Stimulated activated CD4-positive, alpha-beta T cell treated with anti-CD3 and anti-CD28 coated beads, Interleukin-2, amount 100 ng/mL, for 48 hours (primary cell): ENCODE data around the gene C1QTNF7.

ENCODE experiments used
- DNase-seq, 2 donors: peaks; one replicate each; pipeline ENCODE4 v3.0.0-alpha.2; 2020

The C1QTNF7 gene

DNA sequence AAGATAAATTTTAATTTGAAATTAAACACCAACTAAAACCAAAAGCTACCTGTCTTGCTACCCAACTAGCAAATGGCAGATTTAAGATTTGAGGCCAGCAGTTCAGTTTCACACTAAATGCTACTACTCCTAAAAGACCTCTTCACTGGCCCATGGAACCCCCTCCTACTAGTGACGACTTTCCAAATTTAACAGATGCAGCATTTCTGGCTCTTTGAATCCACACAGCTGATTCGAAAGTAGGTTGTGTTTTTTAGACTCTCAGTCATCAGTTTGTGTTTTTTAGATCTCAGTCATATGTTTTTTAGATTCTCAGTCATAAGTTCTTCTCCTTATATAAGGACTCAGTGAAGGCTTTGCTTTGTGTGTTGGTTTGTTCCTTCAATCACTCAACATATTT lies 30.8 kb downstream of the C1QTNF7 start:
- DNase-seq: no peak

DNA sequence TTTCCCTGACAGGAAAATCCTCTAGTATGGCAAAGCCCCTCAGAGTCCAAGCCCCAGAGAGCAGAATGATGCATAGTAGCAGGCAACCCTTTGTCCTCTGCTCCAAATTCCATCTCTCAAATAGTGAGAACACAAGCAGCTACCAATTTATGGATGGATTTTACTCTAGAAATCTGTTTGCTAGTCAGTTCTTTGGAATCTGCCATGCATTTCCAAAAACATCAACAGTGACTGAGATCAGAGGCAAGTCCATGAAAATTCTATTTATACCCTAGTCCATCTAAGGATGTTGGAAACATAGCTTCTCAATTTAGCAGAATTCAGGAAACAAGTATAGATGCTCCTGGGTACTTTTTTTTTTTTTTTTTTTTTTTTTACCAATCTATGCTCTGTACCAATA lies 31.9 kb downstream of the C1QTNF7 start:
- no peak for DNase-seq

DNA sequence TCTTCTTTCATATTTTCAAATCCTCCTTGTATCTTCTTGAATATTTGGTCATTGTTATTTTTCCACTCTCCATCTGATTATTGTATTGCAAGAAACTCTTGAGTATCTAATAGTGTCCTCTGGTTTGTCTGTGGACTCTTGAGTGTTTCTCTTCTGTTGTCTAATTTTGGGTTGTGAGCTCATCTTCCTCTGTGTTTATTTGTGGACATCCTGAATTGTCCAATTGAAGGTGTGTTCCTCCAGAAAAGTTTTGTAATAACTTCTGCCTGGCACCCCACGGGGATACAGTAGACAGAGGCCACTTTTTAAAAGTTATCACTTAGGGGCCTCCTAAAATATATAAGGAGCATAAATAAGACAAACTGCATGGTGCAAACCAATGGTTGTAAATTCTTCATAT lies 38.8 kb downstream of the C1QTNF7 start:
- DNase-seq: no peak

DNA sequence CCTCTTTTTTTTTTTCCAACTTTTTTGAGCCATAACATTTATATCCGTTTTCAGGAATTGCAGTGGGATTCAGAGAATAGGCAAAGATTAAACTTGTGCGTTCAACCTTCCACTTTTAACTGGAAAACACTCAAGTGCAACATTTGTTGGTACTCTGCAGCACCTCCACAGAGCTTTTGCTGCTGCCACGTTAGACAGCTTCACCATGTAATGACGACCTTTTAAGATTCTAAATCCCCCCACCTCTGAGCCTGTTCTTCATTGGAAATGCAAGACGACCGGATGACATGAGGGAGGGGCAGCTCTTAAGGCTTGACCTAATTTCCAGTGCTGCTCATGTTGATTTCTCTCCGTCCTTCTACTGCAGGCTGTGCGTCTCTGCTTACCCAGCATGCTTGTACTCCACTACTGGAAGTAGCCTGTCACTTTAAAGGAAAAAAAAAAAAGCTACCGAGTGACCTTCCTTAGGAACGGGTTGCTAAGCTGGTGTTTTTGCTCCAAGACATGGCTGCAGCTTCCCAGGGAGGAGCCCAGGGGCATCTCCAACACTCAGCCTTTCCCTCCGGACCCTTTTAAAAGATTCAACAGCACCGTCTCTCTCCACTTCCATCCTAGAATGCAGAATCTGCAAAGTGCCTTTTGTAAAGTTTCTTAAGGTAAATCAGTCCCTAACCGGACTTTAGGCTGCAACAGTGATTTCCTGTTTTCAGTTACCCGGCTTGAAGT lies 41.7 kb downstream of the C1QTNF7 start, which contains the start of gene CC2D2A:
Gene CC2D2A (plus strand): TSS at position 481 of the 726 bp plus-strand sequence. CDS start 6,051 bp downstream, outside the sequence.
- DNase-seq: no peak

DNA sequence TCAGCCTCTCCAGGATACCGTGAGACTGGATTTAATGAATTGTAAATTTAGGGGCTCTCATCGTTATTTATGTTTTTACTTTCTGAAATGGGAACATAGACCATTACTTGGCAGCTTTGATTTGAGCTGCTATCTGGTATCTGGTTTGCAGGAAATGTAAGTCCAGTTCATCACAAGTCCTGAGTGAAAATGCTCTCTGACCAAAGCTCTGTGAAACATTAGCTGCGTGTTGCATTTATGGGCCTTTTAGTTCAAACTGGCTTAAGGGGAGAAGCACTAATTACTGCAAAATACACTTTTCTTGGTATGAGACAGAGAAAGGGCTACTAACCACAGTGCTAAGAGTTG lies 42.3 kb downstream of the C1QTNF7 start:
- DNase-seq: no peak

DNA sequence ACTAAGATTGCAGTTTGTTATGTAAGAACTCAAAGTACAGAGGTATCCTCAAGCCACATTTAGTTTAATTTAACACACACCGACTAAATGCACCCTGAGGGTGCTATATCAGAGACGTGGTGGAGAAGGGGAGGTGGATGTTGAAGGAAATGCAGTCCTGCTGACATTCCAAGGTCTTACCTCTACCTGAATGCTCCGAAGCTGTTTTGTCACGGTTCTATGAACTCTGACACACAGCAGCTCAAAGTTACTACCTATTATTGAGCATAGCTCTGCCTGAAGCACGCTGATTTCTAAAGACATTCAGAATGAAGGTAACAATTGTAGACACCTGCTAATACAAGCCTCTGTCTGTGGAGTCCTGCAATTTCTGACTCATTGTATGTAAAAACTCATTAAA lies 48.6 kb downstream of the C1QTNF7 start:
- DNase-seq: no peak

DNA sequence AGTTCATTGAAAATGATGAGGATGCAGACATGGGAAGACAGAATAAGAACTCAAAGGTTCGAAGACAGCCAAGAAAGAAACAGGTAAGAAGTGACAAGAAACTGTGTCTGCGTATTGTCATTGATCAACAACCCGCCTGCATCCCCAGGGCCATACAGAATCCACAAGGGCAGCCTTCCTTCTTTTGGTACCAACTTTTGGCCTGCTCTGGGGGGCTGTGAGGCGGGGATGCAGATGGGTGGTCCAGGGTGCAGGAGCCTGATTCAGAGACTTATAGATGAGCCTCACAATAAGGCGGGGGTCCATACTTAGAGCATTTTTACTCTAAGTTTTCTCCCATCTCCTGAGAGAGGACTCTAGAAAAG lies 50.9 kb downstream of the C1QTNF7 start:
- DNase-seq: no peak

DNA sequence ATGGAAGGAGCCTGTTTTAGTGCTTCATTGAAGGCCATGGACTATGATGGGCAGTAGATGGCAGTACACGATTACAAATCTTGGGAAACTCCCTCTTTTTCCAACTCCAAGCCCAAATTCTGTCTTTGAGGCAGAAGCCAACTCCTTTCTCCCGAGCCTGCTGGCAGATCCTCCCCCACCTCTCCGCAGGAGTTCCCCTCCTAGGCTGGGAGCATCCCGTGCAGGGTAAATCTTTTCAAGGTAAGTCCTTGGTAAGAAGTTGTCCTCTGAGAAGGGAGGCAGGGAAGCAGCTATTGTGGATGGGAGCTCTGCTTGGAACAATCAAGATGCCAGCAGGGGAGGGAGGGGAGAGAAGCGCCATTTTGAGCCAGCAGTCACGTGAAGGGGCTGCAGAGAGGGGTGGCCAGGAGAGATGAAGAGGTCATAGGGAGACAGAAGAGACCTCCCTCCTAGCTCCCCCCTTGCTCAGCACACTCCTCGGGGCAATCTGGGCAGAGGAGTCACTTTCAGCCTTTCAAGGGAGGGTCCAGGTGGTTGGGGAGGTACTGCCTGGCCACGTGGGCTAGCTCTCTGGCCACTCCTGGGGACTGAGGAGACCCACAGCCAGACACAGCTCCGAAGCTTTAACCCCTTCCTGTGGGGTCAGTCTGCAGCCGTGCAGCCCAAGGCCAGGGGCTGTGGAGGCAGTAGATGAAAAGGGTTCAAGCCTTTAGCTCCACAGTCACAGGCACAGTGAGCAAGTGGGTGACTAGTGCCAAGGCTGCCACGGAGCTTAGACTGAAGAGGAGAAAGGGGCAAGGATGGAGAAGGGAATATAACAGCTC lies 51.5 kb downstream of the C1QTNF7 start:
- DNase-seq: no peak

DNA sequence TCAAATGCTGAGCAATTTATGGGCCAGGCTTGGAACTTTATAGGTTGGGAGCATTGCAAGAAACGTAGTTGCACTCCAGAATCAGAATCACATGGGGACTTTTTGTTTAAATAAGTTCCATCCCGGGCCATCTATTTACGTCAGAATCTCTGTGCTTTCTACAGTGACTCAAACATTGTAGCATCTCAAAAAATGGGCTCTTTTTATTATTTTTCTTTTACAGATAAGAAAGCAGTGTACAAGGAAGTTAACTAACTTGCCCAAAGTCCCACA lies 52.0 kb downstream of the C1QTNF7 start:
- DNase-seq: no peak

DNA sequence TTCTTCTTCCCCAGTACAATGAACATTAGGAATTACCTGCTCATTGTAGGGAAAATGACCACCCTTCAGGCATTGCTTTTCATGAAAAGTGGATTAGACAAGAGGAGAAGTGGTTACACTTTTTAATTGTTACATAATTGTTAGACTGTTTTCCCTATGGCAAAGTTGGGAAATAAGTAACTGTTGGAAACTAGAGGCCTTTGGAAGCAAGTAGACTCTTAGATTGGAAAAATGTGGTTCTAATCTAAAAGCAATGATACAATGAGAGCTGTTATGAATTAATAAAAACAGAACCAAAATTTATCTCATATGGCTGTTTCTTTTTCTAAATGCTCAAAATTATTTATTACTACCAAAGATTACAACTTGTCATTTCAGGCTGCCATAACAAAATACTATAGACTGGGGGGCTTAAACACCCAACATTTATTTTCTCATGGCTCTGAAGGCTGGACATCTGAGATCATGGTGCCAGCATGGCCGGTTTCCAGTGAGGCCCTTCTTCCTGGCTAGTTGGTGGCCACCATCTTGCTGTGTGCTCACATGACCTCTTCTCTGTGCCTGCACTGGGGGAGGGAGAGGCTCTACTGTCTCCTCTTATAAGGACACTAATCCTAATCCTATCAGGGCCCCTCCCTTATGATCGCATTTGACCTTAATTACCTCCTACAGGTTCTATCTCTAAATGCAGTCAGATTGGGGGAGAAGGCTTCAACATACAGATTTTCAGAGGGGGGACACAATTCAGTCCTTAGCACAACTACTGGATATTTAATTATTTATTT lies 54.3 kb downstream of the C1QTNF7 start:
- no peak for DNase-seq

DNA sequence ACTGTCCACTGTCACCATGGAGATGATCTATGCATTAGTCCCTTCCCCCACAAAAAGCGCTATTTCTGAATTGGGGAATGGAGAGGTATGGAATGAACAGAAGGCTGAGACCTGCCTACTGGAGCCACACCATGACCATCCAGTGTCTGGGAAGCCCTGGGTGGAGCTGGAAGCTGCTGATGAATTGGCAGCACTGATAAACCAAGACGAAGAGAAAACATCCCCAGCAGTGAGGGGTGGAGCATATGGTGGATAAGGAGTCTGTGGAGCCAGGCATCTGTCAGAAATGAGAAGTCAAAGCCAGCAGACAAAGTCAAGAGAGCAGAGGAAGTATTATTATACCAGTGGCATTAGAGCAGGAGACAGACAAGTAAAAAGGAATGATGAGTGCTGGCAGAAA lies 55.0 kb downstream of the C1QTNF7 start:
- no peak for DNase-seq

DNA sequence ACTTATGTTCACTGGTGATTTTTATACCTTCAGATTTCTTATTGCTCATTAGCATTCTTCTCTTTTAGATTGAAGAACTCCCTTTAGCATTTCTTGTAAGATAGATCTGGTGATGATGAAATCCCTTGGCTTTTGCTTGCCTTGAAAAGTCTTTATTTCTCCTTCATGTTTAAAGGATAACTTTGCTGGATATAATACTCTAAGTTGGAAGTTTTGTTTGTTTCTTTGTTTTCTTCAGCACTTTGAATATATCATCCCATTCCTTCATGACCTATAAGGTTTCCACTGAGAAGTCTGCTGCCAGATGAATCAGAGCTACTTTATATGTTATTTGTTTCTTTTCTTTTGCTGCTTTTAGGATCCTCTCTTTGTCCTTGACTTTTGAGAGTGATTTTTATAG lies 60.3 kb downstream of the C1QTNF7 start:
- no peak for DNase-seq

DNA sequence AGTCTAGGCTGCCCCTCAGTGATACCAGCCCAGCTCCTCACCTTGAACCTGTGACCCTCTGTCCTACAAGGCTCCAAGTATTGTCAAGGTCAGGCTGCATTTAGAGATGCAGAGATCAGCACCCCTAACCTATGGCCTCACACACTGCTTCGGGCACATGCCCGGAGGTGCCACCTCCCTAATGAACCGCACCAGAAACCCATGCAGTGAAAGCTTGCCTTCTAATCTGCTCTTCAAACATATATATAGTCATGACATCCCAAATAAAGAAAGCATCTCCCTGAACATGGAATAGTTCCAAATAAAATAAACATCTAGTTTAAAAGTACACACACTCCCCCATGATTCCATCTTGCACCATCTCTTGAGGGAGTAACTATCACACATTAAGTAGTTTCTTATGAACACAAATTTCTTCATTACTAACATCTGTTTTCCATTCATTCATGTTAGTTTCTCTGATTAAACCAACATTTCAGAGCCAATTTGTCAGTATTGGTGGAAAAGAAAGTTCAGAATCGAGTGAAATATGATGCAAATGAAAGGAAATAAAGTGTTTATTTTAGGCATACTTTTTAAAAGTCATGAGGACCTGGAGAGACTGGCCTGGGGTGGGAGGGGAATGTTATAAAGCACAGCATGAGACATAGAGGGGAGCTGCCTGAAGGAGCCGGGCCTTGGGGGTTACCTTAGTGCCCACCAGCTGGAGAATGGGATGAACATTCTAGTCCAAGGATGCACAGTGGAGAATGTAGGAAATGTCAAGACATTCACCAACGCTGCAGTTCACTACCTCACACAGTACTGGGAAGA lies 61.0 kb downstream of the C1QTNF7 start:
- no peak for DNase-seq

DNA sequence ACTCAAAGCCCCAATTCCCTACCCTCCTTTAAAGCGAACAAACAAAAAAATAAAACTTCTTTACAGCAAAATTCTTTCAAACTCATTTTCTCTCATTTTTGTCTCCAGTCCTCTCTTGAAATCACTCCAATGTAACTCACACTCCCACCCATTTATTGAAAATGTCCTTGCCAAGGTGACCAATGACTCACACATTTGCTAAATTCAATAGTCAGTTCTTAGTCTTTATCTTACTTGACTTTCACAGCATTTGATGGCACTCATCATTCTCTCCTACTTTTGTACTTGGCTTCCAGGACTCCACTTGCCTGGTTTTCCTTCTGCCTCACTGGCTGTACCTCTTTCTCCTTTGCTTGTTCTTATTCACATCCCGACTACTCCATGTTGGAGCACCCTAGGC lies 61.7 kb downstream of the C1QTNF7 start:
- DNase-seq: no peak

DNA sequence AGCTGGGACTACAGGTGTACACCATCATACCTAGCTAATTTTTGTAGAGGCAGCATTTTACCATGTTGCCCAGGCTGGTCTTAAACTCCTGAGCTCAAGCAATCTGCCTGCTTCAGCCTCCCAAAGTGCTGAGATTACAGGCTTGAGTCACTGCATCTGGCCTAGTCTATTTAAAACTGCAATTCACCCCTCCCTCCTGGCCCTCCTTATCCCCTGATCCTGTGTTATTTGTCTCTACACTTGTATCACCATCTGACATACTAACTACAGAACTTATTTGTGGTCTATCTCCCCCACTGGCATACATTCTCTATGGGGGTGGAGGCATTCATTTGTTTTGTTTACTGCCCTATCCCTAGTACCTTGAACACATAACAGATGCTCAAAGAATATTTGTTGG lies 65.6 kb downstream of the C1QTNF7 start:
- no peak for DNase-seq

DNA sequence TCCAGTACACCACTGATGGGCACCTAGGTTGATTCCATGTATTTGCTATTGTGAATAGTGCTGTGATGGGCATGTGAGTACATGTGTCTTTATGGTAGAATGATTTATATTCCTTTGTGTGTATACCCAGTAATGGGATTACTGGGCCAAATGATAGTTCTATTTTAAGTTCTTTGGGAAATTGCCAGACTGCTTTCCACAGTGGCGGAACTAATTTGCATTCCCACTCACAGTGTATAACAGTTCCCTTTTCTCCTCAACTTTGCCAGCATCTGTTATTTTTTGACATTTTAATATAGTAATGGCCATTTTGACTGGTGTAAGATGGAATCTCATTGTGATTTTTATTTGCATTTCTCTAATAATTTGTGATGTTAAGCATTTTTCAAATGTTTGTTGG lies 67.8 kb downstream of the C1QTNF7 start:
- DNase-seq: no peak
